NT2/D1 (cell line): Measurements from ENCODE around the gene FRMD4A.

Source experiments
- YY1 ChIP-seq: IDR thresholded peaks from 2 replicates; pipeline ENCODE4 v1.6.1; 2011; ENCODE audit not compliant: insufficient read length, insufficient read depth
- ZNF274 ChIP-seq: IDR thresholded peaks from 2 replicates; pipeline ENCODE4 v1.6.1; 2011; ENCODE audit warnings: mild to moderate bottlenecking, low read depth, low read length

DNA sequence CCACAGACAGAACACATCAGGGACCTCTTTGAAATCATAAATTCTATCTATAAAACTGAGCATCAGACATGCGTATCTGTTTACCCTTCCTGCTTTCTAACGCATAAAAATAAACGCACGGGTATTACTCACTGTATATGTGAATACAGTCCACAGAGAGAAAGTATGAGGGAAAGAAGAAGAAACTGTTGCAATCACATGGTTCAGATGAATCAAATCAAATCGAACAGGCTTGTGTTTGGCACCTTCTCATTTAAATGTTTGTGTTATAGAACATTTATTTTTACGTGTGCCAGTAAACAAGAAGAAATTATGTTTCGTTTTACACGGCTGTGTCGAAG lies 322.0 kb downstream of the FRMD4A start:
- TF ChIP-seq YY1, result no peak
- TF ChIP-seq ZNF274, result no peak
